NT2/D1 (cell line): ENCODE results near the gene PALLD.

Experiments
- SUZ12 ChIP-seq: IDR thresholded peaks from 2 replicates; pipeline ENCODE4 v1.6.1; 2011; ENCODE audit not compliant: insufficient read length, insufficient read depth; ENCODE audit errors: extremely low read depth
- YY1 ChIP-seq: IDR thresholded peaks from 2 replicates; pipeline ENCODE4 v1.6.1; 2011; ENCODE audit not compliant: insufficient read length, insufficient read depth
- ZNF274 ChIP-seq: IDR thresholded peaks from 2 replicates; pipeline ENCODE4 v1.6.1; 2011; ENCODE audit warnings: mild to moderate bottlenecking, low read depth, low read length

GRCh38 chr4:168960716-168961115 lies 463.9 kb downstream of the PALLD start:
- TF ChIP-seq YY1 (no peak), ZNF274 (no peak), SUZ12 (no peak)
